Measurements from ENCODE around the gene TEX29.

Gene TEX29

GRCh38 chr13:111343186-111343805 is 22.9 kb downstream of the TEX29 start:
- no peak for DNase-seq

- DNase-seq: peak; percentile 82
These were observed 24.2 kb downstream of the TEX29 start for GRCh38 chr13:111344471-111345191.

DNA sequence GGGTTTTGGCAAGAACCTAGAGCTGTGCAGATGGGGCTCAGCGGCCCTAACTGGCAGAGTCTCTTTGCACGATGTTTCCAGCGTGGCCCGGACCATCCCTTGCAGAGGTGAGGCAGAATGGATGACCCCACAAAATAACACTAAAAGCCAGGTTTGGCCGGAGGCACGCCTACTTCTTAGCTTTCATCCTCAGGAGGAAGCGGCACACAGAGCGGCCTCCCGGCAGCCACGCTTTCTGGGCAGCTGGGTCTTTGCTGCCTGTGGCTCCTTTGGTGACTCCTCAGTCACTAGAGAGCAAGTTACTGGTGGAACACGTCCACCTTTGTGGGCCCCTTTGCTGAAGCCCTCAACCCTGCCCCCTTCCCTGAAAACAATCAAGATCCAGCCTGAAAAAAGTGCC is 25.2 kb downstream of the TEX29 start:
- no peak for DNase-seq

GRCh38 chr13:111346101-111346680 is 25.7 kb downstream of the TEX29 start:
- DNase-seq: no peak

DNA sequence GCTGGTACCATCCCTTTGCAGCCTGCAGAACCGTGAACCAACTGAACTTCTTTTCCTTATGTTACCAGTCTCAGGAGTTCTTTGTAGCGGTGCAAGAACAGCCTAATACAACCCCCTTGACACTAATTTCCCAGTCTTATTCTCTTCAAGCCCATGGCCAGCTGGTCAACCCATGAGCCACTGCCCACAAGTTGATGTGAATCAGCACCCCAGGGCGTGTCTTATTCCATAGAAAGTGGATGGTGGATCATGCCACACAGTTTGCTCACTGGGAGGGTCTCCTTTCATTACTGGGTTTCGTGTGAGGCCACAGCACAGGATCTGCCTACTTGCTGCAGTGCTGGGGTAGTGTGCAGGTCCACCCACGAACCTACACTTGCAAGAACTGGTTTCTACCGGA is 27.0 kb downstream of the TEX29 start:
- no peak for DNase-seq

- no peak for DNase-seq
These were observed 33.1 kb downstream of the TEX29 start for GRCh38 chr13:111353508-111353907.

DNA sequence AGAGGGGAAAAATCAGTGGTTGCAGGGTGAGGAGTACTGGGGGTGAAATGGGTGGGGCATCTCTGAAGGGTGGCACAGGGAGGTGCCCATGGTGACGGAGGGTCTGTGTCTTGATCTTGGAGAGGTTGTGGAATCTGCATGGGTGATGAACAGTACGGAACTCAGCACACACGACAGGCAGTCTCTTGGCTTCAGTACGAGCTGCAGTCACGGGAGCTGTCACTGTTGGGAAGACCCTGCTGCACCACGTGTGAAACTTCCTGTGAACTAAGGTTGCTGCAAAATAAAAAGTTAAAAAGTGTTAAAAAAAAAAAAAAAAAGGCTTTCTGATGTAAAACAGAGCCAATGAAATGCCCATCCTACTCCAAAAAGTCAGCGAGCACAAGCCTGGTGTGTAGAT is 34.3 kb downstream of the TEX29 start:
- DNase-seq: no peak

- DNase-seq: no peak
These were observed 36.4 kb downstream of the TEX29 start for GRCh38 chr13:111356795-111357194.

DNA sequence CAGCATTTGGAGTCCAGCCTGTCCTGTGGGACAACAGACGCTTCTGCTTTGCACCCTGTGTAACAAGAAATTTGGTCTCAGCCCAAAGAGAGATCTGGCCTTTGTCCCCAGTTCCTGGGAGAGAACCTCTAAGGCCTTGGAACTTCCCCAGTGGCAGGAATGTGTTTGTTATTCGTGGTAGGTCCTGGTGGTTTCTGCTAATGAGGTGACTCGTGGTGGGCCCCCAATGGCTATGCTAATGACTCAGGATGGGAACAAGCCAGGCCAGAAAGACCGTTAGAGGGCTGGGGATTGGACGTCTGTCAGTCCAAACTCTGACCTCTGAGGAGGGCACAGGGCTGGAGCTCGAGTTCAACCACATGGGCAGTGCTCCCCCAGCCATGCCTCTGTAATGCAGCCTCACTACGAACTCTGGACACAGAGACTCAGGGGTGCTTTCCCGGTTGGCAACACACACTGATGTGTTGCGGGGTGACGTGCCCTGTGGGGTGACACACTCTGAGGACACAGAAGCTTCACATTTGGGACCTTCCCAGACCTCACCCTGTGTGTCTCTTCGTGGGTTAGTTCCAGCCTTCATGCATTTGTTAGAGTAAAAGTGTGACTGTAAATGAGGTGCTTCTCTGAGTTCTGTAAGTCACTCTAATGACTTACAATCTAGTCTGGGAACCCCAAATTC is 38.9 kb downstream of the TEX29 start:
- peak; percentile 58 for DNase-seq

GRCh38 chr13:111359930-111360329 is 39.5 kb downstream of the TEX29 start:
- DNase-seq: no peak

GRCh38 chr13:111360452-111360851 is 40.0 kb downstream of the TEX29 start:
- no peak for DNase-seq

- DNase-seq: no peak
These were observed 40.8 kb downstream of the TEX29 start for GRCh38 chr13:111361046-111361872.

DNA sequence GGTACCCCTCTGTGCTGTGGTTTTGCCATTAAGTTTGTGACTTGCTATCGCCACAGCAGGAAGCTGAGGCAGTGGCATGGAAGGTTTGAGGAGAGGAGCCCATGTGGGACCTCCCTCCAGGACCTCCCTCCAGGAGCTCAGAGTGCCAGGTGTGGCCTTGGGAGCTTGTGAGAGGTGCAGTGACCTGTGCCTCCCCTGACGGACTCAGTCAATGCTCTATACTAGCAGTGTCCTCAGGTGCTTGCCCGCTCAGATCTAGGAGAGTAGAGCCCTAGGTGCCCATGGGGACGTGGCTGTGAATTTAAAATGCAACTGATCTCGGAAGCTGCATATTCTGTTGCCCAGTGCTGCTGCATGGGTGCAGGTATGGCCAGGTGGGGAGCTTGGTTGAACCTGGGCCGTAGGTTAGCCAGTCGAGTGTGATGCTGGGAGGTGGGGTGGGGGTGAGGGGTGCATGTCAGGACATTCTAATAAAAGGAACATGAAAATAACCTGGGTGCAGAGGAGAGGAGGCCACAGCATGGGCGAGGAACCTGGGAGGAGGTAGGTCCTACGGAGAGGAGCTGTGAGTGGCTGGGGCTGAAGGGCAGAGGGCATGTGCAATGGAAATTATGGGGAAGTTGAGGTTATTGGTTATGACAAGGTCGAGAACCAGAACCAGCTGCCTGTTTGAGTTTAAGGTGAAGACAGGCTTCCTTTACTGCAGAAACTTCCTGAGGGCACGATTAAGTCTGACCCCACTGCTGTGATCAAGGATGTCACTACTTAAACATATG is 41.6 kb downstream of the TEX29 start:
- DNase-seq: no peak

DNA sequence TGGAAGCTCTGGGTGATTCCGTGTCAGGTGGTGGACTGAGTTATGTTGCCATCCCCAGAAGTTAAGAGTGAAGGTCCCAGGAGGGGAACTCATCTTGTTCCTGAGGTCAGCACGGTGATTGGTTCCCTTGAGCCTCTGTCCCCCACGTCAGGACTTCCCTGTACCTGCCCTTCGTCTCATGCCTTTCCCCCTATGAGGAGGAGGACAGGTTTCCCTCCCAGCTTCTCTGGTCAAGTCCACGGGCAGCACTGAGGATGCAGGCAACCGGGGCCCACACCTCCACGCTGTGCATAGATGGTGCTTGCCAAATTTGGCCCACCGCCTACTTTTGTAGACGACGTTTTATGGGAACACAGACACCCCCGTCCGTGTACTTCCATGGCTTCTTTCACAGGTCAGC is 42.7 kb downstream of the TEX29 start:
- no peak for DNase-seq

GRCh38 chr13:111363591-111363990 is 43.1 kb downstream of the TEX29 start:
- DNase-seq: no peak

DNA sequence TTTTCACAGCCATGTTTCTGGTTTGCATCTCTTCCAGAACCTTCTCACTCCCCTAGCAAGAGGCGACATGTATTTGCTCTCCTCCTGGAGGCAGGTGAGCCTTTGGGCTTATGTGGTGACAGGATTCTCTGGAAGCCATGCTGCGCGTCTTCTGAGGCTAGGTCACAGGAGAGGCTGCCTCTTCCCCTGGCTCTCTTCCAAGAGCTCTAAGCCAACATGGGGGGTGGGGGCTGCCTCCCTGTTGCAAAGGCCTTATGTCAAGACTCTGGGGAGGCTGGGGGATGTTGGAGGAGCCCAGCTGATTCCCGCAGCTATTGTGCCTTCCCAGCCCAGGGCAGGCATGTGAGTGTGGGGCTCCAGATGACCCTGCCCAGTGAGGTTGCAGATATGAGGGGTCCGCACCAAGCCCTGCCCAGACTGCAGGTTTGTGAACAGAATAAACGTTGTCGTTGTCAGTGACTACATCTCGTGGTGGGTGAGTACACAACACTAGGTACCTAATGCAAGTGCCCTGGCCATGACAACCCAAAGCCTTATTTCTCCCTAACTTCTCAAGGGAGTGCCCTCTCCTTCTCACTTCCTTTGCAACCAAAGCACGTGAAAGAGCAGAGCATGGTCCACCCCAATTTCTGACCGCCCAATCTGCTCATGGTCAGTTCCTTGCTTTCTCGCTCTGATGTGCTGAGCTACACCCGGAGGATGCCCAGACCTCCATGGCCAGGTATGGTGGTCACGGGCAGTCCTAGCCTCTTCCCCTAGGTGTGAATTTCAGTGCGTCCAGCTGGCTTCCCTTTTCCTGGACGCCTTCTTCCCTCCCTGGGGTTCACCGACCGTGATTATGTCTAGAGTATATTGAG is 44.9 kb downstream of the TEX29 start:
- no peak for DNase-seq

- DNase-seq: no peak
These were observed 46.9 kb downstream of the TEX29 start for GRCh38 chr13:111367340-111367739.

GRCh38 chr13:111368091-111368490 is 47.6 kb downstream of the TEX29 start:
- DNase-seq: no peak

GRCh38 chr13:111370147-111370546 is 49.7 kb downstream of the TEX29 start:
- no peak for DNase-seq
